EL (cell line): ENCODE measurements around the gene ALPP.
"Not testable (repeated sequence)": the region's sequence is repeated elsewhere in the genome, so short reads cannot be mapped to it uniquely, and the experiment has no call there.

ENCODE experiments used
- DNase-seq: peaks from one replicate; pipeline ENCODE4 v3.0.0-alpha.2; 2016

Gene ALPP

DNA sequence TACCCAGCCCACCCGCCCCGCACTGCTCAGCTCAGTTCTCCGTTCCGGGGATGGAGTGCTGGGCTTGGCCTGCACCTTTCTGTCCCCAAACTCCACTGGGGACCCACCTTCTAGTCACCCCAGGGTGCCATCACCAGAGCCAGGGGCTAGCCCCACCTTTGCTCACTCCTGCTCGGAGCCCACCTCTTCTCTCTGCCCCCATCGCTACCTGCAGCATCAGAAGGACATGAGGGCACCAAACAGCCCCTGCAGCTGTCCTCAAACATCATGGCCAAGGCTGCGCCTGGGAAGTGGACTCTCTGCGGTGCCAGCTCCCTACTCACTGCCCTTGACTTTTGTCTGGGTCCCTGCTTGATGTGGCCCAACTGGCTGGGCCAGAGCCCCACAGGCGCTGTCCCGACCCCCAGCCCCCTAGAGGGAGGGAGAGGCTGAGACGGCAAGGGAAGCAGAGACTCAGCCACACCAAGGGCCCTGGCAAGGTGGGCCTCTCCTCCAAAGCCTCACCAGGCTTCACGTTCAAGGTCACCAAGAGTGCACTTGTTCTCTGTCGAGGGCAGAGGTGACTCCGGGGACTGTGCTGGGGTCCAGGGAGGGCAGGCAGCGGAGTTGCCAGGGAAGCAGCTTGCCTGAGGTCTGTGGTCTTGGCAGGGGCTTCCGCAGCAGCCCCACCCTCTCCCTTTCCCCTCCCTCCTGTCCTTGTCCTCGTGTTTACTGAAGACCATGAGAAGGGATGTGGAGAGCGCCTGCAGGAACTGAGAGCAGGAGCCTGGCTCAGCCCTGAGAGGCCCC, 13.6 kb upstream of the ALPP start:
- DNase-seq = not testable (repeated sequence)

DNA sequence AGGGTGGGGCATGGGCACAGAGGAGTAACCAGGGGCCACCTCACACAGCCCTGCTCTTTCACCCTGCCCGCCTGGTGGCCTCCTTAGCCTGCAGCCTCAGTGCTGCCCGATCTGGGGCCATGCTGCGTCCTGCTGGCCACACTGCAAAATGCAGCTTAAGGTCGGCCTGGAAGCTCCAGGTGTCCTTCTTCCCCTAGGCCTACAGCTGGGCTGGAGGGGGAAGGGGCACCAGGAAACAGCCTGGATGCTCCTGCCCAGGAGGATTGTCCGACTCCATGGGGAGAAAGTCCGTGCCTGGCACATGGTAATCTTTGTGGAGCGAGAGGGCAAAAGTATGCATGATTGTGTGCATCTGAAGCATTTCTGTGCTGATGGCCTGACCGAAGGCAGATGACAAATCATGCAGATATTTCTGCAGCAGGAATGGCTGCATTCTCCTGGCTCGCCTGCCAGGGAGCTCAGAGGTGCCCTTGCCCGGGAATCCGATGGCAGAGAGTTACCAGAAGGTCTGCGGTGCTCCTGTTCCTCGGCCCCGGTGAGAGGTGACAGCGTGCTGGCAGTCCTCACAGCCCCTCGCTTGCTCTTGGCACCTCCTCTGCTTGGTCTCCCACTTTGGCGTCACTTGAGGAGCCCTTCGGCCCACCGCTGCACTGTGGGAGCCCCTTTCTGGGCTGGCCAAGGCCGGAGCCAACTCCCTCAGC, 12.8 kb upstream of the ALPP start:
- peak; percentile 78 for DNase-seq

DNA sequence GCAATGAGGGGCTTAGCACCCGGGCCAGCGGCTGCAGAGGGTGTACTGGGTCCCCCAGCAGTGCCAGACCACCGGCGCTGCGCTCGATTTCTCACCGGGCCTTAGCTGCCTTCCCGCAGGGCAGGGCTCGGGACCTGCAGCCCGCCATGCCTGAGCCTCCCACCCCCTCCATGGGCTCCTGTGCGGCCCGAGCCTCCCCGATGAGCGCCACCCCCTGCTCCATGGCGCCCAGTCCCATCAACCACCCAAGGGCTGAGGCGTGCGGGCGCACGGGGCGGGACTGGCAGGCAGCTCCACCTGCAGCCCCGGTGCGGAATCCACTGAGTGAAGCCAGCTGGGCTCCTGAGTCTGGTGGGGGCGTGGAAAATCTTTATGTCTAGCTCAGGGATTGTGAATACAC, 12.1 kb upstream of the ALPP start:
- not testable (repeated sequence) for DNase-seq

DNA sequence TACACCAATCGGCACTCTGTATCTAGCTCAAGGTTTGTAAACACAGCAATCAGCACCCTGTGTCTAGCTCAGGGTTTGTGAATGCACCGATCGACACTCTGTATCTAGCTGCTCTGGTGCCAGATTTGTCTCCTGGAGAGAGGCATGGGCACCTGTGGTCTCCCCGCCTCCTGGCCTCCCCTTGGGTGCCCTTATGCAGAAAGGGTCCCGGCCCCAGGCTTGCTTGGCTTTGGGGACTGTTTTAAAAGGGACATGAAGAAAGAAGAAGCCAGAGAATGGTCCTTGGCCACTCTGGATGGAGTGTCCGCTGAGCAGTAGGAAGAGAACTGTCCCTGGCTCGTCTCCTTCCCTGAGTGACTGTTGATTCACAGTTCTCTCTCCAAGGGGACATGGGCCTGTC, 11.5 kb upstream of the ALPP start:
- DNase-seq = no peak

DNA sequence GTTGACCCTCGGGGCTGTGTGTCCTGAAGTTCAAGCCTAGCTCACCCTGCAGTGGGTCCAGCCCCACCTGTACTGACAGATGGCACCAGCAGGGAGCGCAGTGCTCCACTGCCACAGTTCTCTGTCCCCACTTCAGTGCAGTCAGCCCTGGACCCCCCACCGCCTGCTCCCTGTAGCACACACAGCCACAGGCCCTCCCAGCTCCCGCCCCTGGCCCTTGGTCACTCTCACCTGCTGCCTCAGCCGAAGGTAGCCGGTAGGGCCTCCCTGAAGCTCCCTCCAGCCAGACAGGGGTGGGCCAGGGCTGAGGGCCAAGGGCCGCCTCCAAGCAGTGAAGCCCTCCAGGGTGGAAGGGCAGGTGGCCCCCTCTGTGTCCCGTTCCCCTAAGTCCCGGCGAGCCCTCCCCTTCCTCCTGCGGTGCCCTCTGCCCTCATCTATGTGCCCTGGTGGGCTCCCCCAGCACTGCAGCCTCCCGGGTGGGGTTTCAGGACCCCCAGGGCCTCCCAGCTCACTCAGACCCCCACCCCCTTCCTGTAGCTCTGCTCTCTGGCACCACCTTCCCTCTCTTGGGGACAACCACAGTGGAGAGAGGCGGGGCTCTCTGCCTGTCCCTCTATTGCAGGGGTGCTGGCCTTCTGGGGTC, 10.8 kb upstream of the ALPP start:
- no peak for DNase-seq

DNA sequence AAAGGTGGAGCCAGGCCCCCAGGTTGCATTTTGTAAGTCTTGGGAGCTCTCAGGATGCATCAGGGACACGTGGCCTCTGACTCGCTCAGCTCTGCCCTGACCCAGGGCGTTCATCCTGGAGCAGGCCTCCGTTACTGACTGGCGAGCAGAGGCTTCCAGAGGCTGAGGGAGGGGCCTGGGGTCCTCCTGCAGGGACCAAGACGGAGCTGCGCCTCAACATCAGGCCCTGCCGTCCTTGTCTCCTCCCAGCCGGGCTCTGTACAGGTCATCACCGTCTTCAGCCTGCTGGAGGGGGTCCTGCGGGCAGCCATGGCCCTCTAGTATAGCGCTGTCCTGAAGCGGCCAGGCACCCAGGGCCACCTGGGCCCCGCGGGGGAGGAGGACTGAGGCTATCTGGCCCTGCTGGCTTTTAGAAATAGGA, 10.2 kb upstream of the ALPP start:
- peak; percentile 54 for DNase-seq

DNA sequence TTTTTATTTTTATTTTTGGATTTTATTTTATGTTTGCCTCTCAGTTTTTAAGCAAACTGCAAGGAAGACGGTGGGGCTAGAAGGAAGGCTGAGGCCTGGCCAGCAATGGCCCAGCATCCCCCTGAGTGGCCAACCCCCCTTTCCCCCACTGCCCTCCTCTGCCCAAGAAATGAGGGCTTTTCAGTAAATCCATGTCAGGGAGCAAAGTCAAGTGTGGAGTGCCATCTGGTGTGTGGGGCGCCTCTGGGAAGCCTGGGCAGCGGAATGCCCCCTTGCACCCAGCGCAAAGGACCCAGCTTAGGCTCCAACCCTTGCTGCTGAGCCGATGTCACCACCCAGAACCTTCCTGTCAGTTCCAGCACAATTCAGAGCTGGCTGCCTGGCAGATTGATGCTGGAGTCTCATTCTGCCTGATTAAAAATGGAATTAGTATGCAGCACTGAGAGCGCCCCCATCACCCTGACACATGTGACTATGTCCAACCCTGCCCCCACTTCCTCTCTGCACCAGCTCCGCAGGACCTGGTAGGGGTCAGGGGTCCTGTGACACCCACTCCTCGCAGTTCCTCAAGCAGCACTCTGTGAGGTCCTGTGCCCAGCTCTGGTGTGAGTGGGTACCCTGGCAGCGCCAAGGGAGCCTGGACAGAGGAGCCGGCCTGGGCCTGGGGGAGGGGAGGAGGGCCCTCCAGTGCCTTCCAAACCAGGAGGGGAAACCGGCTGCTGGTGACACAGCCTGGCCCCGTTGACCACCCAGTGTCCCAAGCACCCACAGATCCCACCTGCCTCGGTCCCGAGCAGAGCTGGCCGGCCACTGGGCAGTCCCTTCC, 9.2 kb upstream of the ALPP start:
- DNase-seq = no peak

DNA sequence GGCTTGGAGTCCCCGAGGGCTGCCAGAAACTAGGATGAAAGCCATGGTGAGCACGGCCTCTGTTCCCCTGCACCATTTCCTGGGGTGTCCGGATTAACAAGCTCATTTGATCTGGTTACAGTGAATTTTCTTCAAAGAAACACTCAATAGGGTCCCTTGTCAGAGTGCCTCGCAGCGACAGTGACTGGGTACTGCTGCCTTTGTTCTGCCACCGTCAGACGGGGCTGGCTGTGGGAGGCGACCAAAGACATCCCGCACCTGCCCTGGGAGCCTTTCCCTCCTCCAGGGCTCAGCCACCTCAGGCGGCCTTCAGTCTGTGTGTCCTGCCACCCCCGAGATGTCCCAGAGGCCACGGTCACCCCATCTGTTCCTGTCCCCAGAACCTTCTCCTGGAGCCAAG, 8.5 kb upstream of the ALPP start:
- not testable (repeated sequence) for DNase-seq

DNA sequence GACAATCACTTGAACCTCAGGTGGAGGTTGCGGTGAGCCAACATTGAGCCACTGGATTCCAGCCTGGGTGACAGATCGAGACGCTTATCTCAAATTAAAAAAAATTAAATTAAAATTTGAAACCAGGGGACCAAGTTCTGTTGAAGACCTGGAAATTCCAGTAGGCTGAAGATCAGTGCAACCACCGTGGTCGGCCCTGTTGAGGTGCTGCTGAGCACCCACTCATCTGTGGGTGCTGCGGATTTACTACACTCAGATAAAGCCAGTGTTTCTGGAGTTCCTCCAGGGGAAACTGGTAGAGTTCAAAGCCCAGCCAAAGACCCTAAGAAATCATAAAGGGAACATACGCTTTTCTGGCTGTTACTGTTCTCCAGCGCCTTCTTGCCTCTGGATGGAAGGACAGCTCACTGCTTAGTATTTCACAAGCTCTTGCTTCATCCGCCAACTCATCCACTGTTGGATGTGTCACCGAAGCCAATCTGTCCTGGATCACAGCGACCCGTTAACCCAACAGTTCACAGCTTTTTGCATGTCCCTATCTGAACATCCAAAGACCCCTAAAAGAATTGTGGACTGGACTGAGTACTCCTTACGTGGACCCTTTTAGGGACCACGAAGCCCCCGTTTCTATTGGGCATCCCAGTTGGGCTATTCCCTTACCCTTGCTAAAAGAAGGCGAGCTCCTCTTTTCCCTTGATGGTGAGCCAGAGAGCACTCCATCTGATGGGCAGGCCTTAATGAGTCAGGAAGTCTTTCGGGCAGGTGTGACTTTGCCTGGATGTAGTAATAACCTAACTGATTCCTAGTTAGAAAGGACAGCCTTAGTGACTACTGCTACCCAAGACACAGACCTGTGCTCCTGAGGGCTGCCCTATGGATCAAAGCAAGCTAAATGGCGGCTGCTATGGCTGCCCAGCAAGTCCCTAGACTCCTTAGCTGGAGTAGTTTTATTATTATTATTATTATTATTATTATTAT, 6.0 kb upstream of the ALPP start:
- DNase-seq = peak; percentile 66

DNA sequence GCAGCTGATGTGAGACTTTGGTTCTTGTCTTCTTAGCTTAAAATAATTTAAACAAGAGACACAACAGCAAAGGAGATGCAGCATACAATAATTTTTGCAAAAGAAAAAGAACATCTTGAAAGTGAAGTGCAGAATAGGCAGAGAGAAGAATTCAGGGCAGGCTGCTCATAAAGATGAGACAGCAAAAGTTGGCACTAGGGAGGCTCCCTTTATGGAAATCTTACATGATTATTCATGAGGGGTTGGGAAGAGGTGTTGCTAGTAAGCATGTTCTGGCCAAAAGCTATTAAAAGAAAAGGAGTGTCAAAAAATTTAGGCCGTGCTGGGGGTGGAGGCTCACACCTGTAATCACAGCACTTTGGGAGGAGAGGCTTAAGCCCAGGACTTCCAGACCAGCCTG, 4.2 kb upstream of the ALPP start:
- DNase-seq = no peak

DNA sequence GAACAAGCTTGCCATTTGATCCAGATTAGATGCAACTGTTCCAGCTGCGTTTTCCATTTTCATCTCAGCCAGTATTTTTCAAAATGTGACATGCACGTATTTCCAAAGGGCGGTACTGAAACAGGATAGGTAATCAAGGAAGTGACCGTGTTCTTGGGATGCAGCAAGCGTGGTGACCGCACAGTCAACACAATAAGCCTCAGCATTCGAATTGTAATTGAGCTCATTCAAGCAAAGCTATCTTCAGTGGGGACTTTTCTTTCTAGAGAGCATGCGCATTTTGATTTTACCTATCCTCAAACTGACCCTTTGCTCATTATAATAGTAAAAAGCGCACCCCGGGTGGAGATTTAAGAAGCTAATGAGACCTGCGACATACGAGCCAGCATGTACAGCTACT, 3.4 kb upstream of the ALPP start:
- DNase-seq = no peak

DNA sequence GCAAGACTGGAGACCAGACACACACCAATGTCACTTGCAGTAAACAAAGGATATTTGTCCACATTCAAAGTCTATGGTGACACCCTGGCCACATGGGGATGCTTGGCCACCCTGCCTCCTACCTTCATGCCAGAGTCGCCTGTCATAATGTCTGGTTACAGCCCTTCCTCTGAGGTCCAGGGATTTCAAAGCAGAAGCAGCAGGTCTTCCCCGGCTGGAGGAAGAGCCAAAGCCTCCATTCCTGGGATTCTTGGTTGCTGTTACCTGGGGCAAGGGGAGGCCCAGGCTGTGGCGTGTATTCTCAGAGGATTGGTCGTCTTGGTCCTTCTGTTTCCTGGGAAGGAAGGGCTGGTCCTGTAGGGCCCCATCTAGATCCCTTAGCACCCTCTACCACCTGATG, 2.3 kb upstream of the ALPP start:
- no peak for DNase-seq

DNA sequence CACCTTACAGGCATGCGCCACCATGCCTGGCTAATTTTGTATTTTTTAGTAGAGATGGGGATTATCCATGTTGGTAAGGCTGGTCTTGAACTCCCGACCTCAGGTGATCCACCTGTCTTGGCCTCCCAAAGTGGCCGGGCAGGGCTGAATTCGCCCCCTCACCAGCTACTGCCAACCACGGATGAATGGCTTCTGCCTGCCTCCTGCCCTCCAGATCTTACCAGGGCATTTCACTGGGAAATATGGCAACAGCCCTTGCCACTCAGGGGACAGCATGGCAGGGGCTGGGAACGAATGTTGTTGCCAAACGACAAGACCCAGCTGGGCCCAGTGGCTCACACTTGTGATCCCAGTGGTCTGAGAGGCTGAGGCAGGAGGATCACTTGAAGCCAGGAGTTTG, 1.8 kb upstream of the ALPP start:
- no peak for DNase-seq

DNA sequence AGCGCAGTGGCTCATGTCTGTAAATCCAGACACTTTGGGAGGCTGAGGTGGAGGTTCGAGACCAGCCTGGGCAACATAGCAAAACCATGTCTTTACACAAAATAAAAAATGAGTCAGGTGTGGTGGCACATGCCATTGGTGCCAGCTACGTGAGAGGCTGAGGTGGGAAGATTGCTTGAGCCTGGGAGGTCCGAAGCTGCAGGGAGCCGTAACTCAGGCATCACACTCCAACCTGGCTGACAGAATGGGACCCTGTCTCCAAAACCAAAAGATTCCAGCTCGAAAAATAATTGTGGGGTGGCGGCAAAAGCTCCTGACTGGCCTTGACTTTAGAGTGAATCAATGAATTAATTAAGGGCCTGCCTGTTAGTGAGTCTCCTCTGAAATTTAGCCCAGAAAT, 1.2 kb upstream of the ALPP start:
- DNase-seq = no peak

DNA sequence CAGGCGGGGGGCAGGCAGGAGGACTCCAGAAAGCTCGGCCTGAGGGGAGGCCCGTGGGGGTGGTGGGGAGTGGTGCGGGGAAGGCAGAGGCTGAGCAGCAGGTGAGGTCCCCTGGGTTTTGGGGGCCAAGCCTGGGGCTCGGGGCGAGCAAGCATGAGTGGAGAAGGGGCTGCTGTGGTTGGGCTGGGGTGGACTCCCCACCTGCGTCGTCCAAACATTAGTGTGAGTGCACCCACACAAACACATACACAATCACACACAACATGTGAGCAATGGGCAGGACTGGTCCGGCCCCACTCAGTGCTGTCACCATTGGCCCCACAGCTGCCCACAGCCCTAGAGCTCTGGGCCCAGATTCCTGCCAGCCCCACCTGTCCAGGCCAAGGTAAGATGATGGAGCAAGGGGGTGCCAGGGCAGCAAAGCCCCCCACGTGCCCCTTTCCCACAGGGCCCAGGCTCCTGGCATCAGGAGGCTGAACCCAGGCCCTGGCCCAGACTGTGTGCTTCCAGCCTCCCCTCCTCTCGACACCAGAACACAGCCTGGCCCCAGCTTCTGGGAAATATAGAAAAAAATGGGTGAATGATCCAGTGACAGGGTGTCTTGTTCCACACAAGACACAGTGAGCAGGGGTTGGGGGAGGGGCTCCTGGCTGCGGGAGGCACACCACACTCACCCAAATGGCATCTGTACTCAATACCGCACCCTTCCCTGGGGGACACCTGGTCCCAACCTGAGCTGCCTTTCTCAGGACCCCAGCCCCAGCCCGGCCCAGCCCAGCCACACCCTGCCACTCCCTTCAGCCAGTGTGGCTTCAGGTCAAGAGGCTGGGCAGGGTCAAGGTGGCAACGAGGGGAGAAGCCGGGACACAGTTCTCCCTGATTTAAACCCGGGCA, 463 bp upstream of the ALPP start:
- DNase-seq = no peak

DNA sequence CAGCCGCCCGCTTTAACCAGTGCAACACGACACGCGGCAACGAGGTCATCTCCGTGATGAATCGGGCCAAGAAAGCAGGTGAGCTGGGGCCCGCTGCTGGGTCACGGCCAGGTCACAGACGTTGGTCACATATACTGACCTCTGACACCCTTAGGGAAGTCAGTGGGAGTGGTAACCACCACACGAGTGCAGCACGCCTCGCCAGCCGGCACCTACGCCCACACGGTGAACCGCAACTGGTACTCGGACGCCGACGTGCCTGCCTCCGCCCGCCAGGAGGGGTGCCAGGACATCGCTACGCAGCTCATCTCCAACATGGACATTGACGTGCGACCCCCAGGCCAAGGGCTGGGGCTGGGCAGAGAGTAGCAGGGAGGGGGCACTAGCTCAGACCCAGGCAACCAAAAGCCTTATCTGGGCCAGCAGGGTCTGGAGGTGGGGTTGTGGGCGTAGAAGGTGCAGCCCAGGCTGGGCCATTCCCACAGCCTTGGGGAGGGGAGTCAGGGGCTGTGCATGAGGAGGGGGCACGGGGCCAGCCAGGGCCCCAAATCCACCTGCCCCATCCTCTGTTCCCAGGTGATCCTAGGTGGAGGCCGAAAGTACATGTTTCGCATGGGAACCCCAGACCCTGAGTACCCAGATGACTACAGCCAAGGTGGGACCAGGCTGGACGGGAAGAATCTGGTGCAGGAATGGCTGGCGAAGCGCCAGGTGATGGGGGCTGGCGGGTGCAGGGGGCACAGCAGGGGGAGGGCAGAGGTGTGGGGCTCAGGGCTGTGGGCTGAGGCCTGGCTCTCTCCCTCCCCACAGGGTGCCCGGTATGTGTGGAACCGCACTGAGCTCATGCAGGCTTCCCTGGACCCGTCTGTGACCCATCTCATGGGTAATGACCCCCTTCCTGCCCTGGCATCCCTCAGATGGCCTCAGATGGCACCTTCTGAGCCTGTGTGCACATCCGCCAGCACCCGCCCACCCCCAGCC, 1.3 kb downstream of the ALPP start:
- not testable (repeated sequence) for DNase-seq

DNA sequence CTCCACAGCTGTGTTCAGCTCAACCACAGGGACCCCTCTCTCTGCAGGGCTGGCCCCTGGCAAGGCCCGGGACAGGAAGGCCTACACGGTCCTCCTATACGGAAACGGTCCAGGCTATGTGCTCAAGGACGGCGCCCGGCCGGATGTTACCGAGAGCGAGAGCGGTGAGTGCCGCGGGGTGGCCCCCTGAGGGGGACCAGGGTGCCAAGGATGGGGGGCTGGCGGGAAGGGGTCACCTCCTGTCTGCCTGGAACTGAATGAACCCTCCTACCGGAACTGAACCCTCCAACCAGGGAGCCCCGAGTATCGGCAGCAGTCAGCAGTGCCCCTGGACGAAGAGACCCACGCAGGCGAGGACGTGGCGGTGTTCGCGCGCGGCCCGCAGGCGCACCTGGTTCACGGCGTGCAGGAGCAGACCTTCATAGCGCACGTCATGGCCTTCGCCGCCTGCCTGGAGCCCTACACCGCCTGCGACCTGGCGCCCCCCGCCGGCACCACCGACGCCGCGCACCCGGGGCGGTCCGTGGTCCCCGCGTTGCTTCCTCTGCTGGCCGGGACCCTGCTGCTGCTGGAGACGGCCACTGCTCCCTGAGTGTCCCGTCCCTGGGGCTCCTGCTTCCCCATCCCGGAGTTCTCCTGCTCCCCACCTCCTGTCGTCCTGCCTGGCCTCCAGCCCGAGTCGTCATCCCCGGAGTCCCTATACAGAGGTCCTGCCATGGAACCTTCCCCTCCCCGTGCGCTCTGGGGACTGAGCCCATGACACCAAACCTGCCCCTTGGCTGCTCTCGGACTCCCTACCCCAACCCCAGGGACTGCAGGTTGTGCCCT, 2.9 kb downstream of the ALPP start:
- not testable (repeated sequence) for DNase-seq
